Mesothelial cell of epicardium (in vitro differentiated cells): ENCODE results near the gene RHOBTB3. TPM values are rescaled to one million over a fixed set of nuclear protein-coding genes. Genes with fewer than 3 reads are reported as not detected.

Experiments
- DNase-seq, 2 experiments: peaks; one replicate each; pipeline ENCODE4 v3.0.0; 2021; ENCODE audit warnings: low spot score in 2 of 2; ENCODE audit not compliant: unreplicated experiment in 2 of 2
- H3K27ac Mint-ChIP-seq: 2 replicates; pipeline ENCODE4 v1.8.0; 2021; ENCODE audit warnings: mixed read lengths
- H3K27me3 Mint-ChIP-seq: 2 replicates; pipeline ENCODE4 v1.8.0; 2021; ENCODE audit warnings: low read depth, mixed read lengths
- H3K36me3 Mint-ChIP-seq: 2 replicates; pipeline ENCODE4 v1.8.0; 2021; ENCODE audit warnings: mixed read lengths
- H3K4me1 Mint-ChIP-seq: 2 replicates; pipeline ENCODE4 v1.8.0; 2021; ENCODE audit warnings: mixed read lengths
- H3K4me3 Mint-ChIP-seq: 2 replicates; pipeline ENCODE4 v1.8.0; 2021; ENCODE audit warnings: mild to moderate bottlenecking, moderate library complexity, mixed read lengths
- H3K9me3 Mint-ChIP-seq: 2 replicates; pipeline ENCODE4 v1.8.0; 2021; ENCODE audit warnings: mixed read lengths
- total RNA-seq: library from RNA; stranded (reverse); gene quantifications from 3 replicates; pipeline ENCODE4 v1.2.1, GENCODE V29; 2021
- TF ChIP-seq, protein P1 (sequence below): fragments of 200-600 bp; sonication (generic); IDR thresholded peaks from one replicate; pipeline ENCODE4 v1.5.0; 2021; ENCODE audit warnings: antibody characterized with exemption; ENCODE audit not compliant: unreplicated experiment

RHOBTB3 gene
- total RNA-seq, 1 donor from 2014 or later: 153 TPM

DNA sequence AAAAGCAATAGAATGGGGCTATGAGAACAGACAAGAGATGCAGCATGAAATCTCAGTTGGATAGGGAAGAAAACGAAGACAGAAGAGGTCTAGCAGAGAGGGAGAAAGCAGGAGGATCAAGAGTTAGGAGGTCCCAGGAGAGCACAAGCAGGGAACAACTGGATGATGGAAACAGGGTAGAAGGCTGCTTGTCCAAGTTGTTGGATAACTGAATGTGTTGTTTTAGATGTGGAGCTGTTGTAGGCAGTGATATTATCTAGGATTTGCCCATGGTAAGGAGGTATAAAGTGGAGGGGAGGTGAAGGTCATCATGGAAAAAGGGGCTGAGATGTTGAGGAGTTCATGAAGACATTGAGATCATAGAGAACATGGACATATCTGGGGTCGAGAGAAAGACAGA is 12.4 kb upstream of the RHOBTB3 start:
- Mint-ChIP-seq H3K36me3 (peaks cover 7% of the 10 kb centered on the region), H3K4me3 (no peak overlapping the region), H3K27me3 (no peaks in the 10 kb centered on the region), H3K27ac (no peak overlapping the region), H3K4me1 (peaks cover 35% of the 10 kb centered on the region), H3K9me3 (no peaks in the 10 kb centered on the region)
- TF ChIP-seq, protein P1, sequence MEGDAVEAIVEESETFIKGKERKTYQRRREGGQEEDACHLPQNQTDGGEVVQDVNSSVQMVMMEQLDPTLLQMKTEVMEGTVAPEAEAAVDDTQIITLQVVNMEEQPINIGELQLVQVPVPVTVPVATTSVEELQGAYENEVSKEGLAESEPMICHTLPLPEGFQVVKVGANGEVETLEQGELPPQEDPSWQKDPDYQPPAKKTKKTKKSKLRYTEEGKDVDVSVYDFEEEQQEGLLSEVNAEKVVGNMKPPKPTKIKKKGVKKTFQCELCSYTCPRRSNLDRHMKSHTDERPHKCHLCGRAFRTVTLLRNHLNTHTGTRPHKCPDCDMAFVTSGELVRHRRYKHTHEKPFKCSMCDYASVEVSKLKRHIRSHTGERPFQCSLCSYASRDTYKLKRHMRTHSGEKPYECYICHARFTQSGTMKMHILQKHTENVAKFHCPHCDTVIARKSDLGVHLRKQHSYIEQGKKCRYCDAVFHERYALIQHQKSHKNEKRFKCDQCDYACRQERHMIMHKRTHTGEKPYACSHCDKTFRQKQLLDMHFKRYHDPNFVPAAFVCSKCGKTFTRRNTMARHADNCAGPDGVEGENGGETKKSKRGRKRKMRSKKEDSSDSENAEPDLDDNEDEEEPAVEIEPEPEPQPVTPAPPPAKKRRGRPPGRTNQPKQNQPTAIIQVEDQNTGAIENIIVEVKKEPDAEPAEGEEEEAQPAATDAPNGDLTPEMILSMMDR: no peak
- DNase-seq: no peak

DNA sequence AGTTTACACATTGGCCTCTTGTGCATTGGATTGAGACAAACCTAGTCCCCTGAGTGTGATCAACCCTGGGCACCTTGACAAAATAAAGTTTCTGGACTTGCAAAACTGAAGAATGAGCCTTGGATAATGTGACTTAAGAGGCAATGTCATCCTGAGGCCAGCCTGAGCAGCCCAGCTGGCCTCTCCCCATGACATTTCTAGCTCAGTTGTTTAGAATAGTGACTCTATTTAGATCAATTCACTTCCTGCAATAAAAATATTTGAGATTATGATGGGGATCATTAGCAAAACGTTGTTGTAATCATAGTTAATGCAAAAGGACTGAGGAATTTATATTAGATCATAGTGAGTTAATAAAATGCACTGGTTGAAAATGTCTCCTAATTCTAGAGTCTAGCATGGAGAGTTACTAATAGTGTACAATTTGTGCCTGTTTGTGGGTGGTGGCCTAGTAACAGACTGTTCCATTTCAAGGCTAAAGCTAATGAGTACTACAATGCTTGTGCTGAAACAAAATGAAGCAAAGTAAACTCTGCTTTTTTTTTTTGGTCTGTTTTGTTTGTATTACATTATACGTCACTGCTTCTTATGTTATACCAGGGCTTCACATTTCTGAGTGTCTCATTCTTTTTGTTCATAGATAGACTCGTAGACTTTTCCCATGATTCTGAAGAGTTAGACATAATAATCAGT is 10.9 kb upstream of the RHOBTB3 start:
- Mint-ChIP-seq H3K27ac (peak overlapping the region; percentile 40), H3K27me3 (no peaks in the 10 kb centered on the region), H3K36me3 (peaks cover 4% of the 10 kb centered on the region), H3K4me1 (peaks cover 48% of the 10 kb centered on the region), H3K9me3 (no peaks in the 10 kb centered on the region), H3K4me3 (no peak overlapping the region)
- DNase-seq: no peak
- TF ChIP-seq, protein P1: no peak

DNA sequence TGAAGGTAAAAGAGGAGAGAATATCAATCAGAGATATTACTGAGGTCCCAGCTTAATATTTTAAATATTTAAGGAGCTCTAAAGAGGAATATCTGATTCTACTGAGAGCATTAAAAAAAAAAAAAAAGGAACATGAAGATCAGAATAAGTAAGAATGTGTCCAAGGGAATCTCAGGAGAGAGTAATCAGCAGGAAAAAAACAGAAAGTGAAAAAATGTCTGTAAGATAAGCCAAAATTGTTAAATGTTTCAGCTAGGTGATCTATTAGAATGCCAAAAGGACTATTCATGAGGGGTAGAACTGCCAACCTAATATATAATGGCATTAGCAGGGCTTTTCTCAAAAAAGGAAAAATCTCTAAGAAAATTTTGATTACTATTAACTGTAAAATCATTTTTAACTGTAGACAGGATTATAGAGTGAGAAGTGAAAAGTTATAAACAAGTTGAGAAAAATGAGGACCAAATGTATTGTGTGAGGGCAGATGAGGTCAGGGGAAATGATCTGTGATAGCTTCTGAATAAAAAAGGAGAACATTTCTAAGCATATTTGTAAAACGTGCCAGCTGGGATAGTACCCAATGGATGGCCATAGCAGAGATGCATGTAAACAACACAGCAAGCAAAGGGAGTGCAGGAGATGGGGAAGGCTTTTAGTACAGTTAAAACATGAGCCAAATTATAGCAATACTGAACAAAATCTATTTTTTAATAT is 9.4 kb upstream of the RHOBTB3 start:
- peaks cover 63% of the 10 kb centered on the region for H3K4me1 Mint-ChIP-seq
- H3K27me3 Mint-ChIP-seq: no peaks in the 10 kb centered on the region

GRCh38 chr5:95723632-95724369 is 7.3 kb upstream of the RHOBTB3 start:
- no peaks in the 10 kb centered on the region for H3K9me3 Mint-ChIP-seq
- H3K4me1 Mint-ChIP-seq: peaks cover 83% of the 10 kb centered on the region
- H3K27ac Mint-ChIP-seq: peak overlapping the region; percentile 85
- TF ChIP-seq, protein P1: no peak
- H3K27me3 Mint-ChIP-seq: no peaks in the 10 kb centered on the region
- H3K36me3 Mint-ChIP-seq: no peaks in the 10 kb centered on the region
- no peak overlapping the region for H3K4me3 Mint-ChIP-seq
- DNase-seq: no peak

More for the DNA sequence above, 9.4 kb upstream of the RHOBTB3 start:
- H3K27ac Mint-ChIP-seq: peak overlapping the region; percentile 26
- TF ChIP-seq, protein P1: no peak
- no peaks in the 10 kb centered on the region for H3K9me3 Mint-ChIP-seq
- H3K4me3 Mint-ChIP-seq: no peak overlapping the region
- no peaks in the 10 kb centered on the region for H3K36me3 Mint-ChIP-seq
- no peak for DNase-seq

GRCh38 chr5:95725071-95725820 is 5.9 kb upstream of the RHOBTB3 start:
- Mint-ChIP-seq H3K27ac (peak overlapping the region; percentile 93), H3K27me3 (no peaks in the 10 kb centered on the region), H3K9me3 (no peaks in the 10 kb centered on the region), H3K4me3 (no peak overlapping the region), H3K4me1 (peaks cover 89% of the 10 kb centered on the region), H3K36me3 (no peaks in the 10 kb centered on the region)
- TF ChIP-seq, protein P1: no peak
- DNase-seq: no peak
